H1 (cell line): ENCODE results near the gene MYCBPAP. TPM values are rescaled to one million over a fixed set of nuclear protein-coding genes. Genes with fewer than 3 reads are reported as not detected.

Experiments used
- CTCF ChIA-PET: fragments of 300-600 bp; sonication (Branson Sonifier 250); formaldehyde crosslinking; loops from one replicate; lab custom pipeline; 2021; ENCODE audit not compliant: partially characterized antibody; lab: Charles Lee
- POLR2A ChIA-PET: fragments of 300-600 bp; sonication (Branson Sonifier 250); formaldehyde crosslinking; loops from one replicate; lab custom pipeline; 2021; ENCODE audit warnings: inconsistent platforms; ENCODE audit not compliant: partially characterized antibody; lab: Charles Lee
- DNase-seq, 2 experiments: peaks; one replicate each; pipeline versions ENCODE4 v3.0.0 to v3.0.0-alpha.2; 2010 to 2022; ENCODE audit warnings: low spot score in 2 of 2, low read depth in 1 of 2, mixed read lengths in 1 of 2
- FAIRE-seq: peaks from 2 replicates; lab custom pipeline; 2011; peaks lifted over from hg19 to GRCh38; lab: Jason Lieb, UNC
- H2AFZ ChIP-seq: 2 replicates; pipeline ENCODE4 v1.8.1; 2012; ENCODE audit warnings: low read length, inconsistent platforms
- H2AK5ac ChIP-seq: 2 replicates; pipeline ENCODE4 v1.6.1; 2013; ENCODE audit warnings: low read depth, low read length
- H2BK120ac ChIP-seq: replicated peaks from 2 replicates; pipeline ENCODE3; 2013; ENCODE audit warnings: low read depth, low read length, inconsistent platforms
- H2BK12ac ChIP-seq: 2 replicates; pipeline ENCODE4 v1.6.1; 2013; ENCODE audit warnings: low read depth, low read length
- H2BK15ac ChIP-seq: 2 replicates; pipeline ENCODE4 v1.6.1; 2013; ENCODE audit warnings: low read length
- H2BK20ac ChIP-seq: 2 replicates; pipeline ENCODE4 v1.6.1; 2013; ENCODE audit warnings: low read length
- H2BK5ac ChIP-seq: 2 replicates; pipeline ENCODE4 v1.6.1; 2013; ENCODE audit warnings: low read depth, low read length
- H3K14ac ChIP-seq: 2 replicates; pipeline ENCODE4 v1.6.1; 2013; ENCODE audit warnings: inconsistent platforms; ENCODE audit not compliant: insufficient read length
- H3K18ac ChIP-seq: 2 replicates; pipeline ENCODE4 v1.6.1; 2013; ENCODE audit warnings: low read length; ENCODE audit errors: extremely low read depth
- H3K23ac ChIP-seq: 2 replicates; pipeline ENCODE4 v1.6.1; 2013; ENCODE audit warnings: inconsistent platforms; ENCODE audit not compliant: insufficient read length
- H3K23me2 ChIP-seq: 2 replicates; pipeline ENCODE4 v1.6.1; 2013; ENCODE audit warnings: low read depth, low read length
- H3K27ac ChIP-seq: 2 replicates; pipeline ENCODE4 v1.6.1; 2011; ENCODE audit warnings: low read depth, low read length, inconsistent platforms
- H3K27me3 ChIP-seq, 4 experiments: replicated peaks in 1 of 4; 1 replicate in 1 of 4; 2 replicates in 3 of 4; pipeline versions ENCODE4 v1.6.1 to v1.8.1; 2011 to 2013; ENCODE audit warnings: low read length in 3 of 4, mild to moderate bottlenecking in 3 of 4, inconsistent platforms in 2 of 4, mixed read lengths in 2 of 4, moderate library complexity in 1 of 4; ENCODE audit not compliant: control insufficient read depth in 3 of 4, insufficient read depth in 3 of 4; ENCODE audit errors: extremely low read depth in 1 of 4
- H3K36me3 ChIP-seq, 4 experiments: 2 replicates each; pipeline versions ENCODE4 v1.6.1 to v1.8.1; 2011 to 2013; ENCODE audit warnings: mild to moderate bottlenecking in 4 of 4, low read length in 3 of 4, moderate library complexity in 2 of 4, control low read depth in 1 of 4, inconsistent platforms in 1 of 4; ENCODE audit not compliant: insufficient read depth in 4 of 4, control insufficient read depth in 2 of 4
- H3K4ac ChIP-seq: replicated peaks from 2 replicates; pipeline ENCODE3; 2013; ENCODE audit warnings: low read length, low read depth, mixed read lengths, inconsistent platforms; ENCODE audit not compliant: insufficient read length
- H3K4me1 ChIP-seq, 4 experiments: replicated peaks in 1 of 4; 1 replicate in 1 of 4; 2 replicates in 3 of 4; pipeline versions ENCODE4 v1.6.1 to v1.8.1; 2011 to 2013; ENCODE audit warnings: low read length in 3 of 4, inconsistent platforms in 2 of 4, mixed read lengths in 1 of 4; ENCODE audit not compliant: insufficient read depth in 4 of 4, control insufficient read depth in 3 of 4
- H3K4me2 ChIP-seq, 2 experiments: 2 replicates each; pipeline versions ENCODE4 v1.6.1 to v1.8.1; 2011 to 2013; ENCODE audit warnings: low read depth in 2 of 2, low read length in 2 of 2, control low read depth in 1 of 2, inconsistent platforms in 1 of 2, mild to moderate bottlenecking in 1 of 2; ENCODE audit not compliant: insufficient read depth in 1 of 2
- H3K4me3 ChIP-seq, 4 experiments: fragments of 200-600, 300-600 bp in 1 of 4; sonication (generic), shearing (Covaris generic), sonication (Bioruptor Twin) in 1 of 4; 2 replicates each; pipeline versions ENCODE4 v1.5.1 to v1.8.1; 2011 to 2016; ENCODE audit warnings: low read length in 4 of 4, low read depth in 3 of 4, control low read depth in 2 of 4, inconsistent platforms in 2 of 4, mild to moderate bottlenecking in 2 of 4, mixed read lengths in 1 of 4, moderate library complexity in 1 of 4; ENCODE audit not compliant: insufficient read depth in 2 of 4; ENCODE audit errors: extremely low read depth in 1 of 4
- H3K56ac ChIP-seq: replicated peaks from 2 replicates; pipeline ENCODE3; 2013; ENCODE audit warnings: low read depth, mild to moderate bottlenecking, mixed read lengths, low read length, inconsistent platforms; ENCODE audit not compliant: insufficient read length
- H3K79me1 ChIP-seq: 2 replicates; pipeline ENCODE4 v1.6.1; 2013; ENCODE audit warnings: low read depth, low read length, control low read depth
- H3K79me2 ChIP-seq, 2 experiments: 2 replicates each; pipeline versions ENCODE4 v1.6.1 to v1.8.1; 2012 to 2013; ENCODE audit warnings: low read length in 2 of 2, mild to moderate bottlenecking in 2 of 2, inconsistent platforms in 1 of 2; ENCODE audit not compliant: insufficient read depth in 2 of 2, control insufficient read depth in 1 of 2
- H3K9ac ChIP-seq, 4 experiments: replicated peaks in 1 of 4; 1 replicate in 1 of 4; 2 replicates in 3 of 4; pipeline versions ENCODE4 v1.6.1 to v1.8.1; 2011 to 2013; ENCODE audit warnings: low read depth in 3 of 4, low read length in 3 of 4, control low read depth in 2 of 4, mild to moderate bottlenecking in 2 of 4, moderate library complexity in 2 of 4, inconsistent platforms in 1 of 4; ENCODE audit errors: extremely low read depth in 1 of 4
- H3K9me3 ChIP-seq, 2 experiments: 2 replicates each; pipeline versions ENCODE4 v1.6.1 to v1.8.1; 2012 to 2013; ENCODE audit warnings: mild to moderate bottlenecking in 2 of 2, moderate library complexity in 2 of 2, control low read depth in 1 of 2, inconsistent platforms in 1 of 2, low read depth in 1 of 2, low read length in 1 of 2, mixed read lengths in 1 of 2; ENCODE audit not compliant: insufficient read depth in 2 of 2
- H4K20me1 ChIP-seq, 2 experiments: replicated peaks in 1 of 2; 2 replicates each; pipeline versions ENCODE3 to v1.8.1; 2011 to 2013; ENCODE audit warnings: inconsistent platforms in 2 of 2, low read length in 2 of 2, mild to moderate bottlenecking in 1 of 2; ENCODE audit not compliant: insufficient read depth in 2 of 2, control insufficient read depth in 1 of 2
- H4K5ac ChIP-seq: 2 replicates; pipeline ENCODE4 v1.6.1; 2013; ENCODE audit warnings: low read length, low read depth, mixed read lengths, inconsistent platforms; ENCODE audit not compliant: insufficient read length
- H4K8ac ChIP-seq: 2 replicates; pipeline ENCODE4 v1.8.0; 2013; ENCODE audit warnings: mild to moderate bottlenecking, moderate library complexity, low read length, inconsistent platforms; ENCODE audit not compliant: insufficient read depth; ENCODE audit errors: extremely low read depth
- H4K91ac ChIP-seq: replicated peaks from 2 replicates; pipeline ENCODE3; 2013; ENCODE audit warnings: low read length, mixed read lengths, inconsistent platforms; ENCODE audit not compliant: insufficient read length
- CHD1 ChIP-seq: IDR thresholded peaks from 2 replicates; pipeline ENCODE4 v1.6.1; 2012; ENCODE audit warnings: low read depth, low read length, improper control_type of control experiment
- HDAC6 ChIP-seq: IDR thresholded peaks from one replicate; pipeline ENCODE4 v1.7.1; 2012; ENCODE audit warnings: low read depth, mild to moderate bottlenecking, inconsistent platforms, low read length, moderate library complexity
- KDM4A ChIP-seq: IDR thresholded peaks from one replicate; pipeline ENCODE4 v1.7.1; 2012; ENCODE audit warnings: low read depth, mild to moderate bottlenecking, moderate library complexity, low read length, inconsistent platforms; ENCODE audit not compliant: severe bottlenecking
- SIRT6 ChIP-seq: IDR thresholded peaks from one replicate; pipeline ENCODE4 v1.7.1; 2012; ENCODE audit warnings: low read length, inconsistent platforms
- WGBS, 2 experiments: shearing (Covaris generic) in 1 of 2; methylation state at CpG; one replicate each; pipeline versions ENCODE4 v1.1.6 to v1.1.7; 2013 to 2015; ENCODE audit warnings: low lambda C conversion rate in 2 of 2, mixed read lengths in 2 of 2, inconsistent platforms in 1 of 2, low coverage in 1 of 2, missing lambda C conversion rate in 1 of 2; ENCODE audit not compliant: insufficient replicate concordance in 2 of 2, insufficient coverage in 1 of 2, insufficient read length in 1 of 2; ENCODE audit errors: extremely low coverage in 1 of 2, missing lambda C conversion rate in 1 of 2; 5-methylcytosine and 5-hydroxymethylcytosine counted together
- polyA plus RNA-seq, 7 experiments: library from polyadenylated mRNA; depleted of rRNA in 3 of 7; stranded (reverse) in 5 of 7; unstranded in 2 of 7; fragments of >200 nt in 5 of 7; fragments of 200-250 nt in 2 of 7; gene quantifications; 1 replicate in 5 of 7; 2 replicates in 1 of 7; 4 replicates in 1 of 7; pipeline versions ENCODE4 v1.2.1 to v1.2.3, GENCODE V29; 2011 to 2013; ENCODE audit warnings: missing spikeins in 2 of 7, mixed read lengths in 2 of 7
- total RNA-seq: library from RNA; stranded (reverse); fragmentation: NEBNext Ultra II Directional; extraction: Animal tissue kit (Norgen Biotek cat#: 25700); gene quantifications from 2 replicates; pipeline ENCODE4 v1.2.1, GENCODE V29; 2021

MYCBPAP gene
- total and polyA plus RNA-seq, 2 of the 8 experiments (the other 6 are each of a cell fraction or from before 2014, with no cell fraction given) = 0.89 to 3.3 TPM

DNA sequence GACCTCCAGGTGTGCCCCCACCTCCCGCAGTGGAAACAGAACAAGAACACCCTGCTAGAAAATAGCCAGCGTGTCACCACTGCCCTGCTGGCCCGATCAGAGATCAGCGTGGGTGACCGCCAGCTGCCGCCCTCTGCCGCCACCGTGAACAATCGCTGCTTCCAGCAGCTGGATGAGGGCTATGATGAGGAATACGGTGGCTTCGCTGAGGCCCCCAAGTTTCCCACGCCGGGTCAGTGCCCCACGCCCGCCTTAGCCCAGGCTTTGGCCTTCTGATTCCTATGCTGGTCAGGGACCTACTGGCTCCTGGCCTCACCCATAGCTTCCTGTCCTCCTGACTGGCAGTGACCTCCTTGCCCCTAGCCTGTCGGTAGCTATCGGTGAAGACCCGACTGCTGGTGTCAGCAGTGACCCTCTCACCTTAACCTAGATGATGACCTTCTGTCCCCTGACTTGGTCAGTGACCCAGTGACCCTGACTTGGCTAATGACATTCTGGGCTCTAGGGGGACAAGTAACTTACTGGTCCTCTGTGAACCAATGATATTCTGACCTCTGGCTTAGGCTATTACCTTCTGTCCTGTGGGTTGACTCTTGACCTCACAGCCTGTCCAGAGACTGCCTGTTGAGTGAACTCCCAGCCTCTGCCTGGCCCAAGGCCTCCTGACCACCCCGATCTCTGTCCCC lies 41.2 kb downstream of the MYCBPAP start:
- Histone ChIP-seq H3K4ac (no peak overlapping the region), H3K23me2 (no peaks in the 10 kb centered on the region), H3K4me2 (no peak overlapping the region), H3K18ac (no peak overlapping the region), H3K79me2 (no peaks in the 10 kb centered on the region), H2AK5ac (peak overlapping the region; percentile 44; the same call in 1 of the 2 replicates), H4K20me1 (no peaks in the 10 kb centered on the region), H4K91ac (peak overlapping the region; percentile 47), H2BK120ac (no peak overlapping the region), H3K36me3 (no peaks in the 10 kb centered on the region), H4K8ac (no peak overlapping the region), H3K9me3 (no peaks in the 10 kb centered on the region), H2AFZ (no peak overlapping the region), H3K27me3 (no peaks in the 10 kb centered on the region), H2BK20ac (no peak overlapping the region), H3K14ac (no peak overlapping the region), H2BK5ac (no peak overlapping the region), H3K4me3 (no peak overlapping the region), H3K23ac (no peak overlapping the region), H3K9ac (no peak overlapping the region), H3K4me1 (peaks cover 3 to 12% (median 6%) of the 10 kb centered on the region in 4 experiments), H3K27ac (no peak overlapping the region), H3K79me1 (no peaks in the 10 kb centered on the region)
- ChIA-PET CTCF (interaction anchor here (0.6 to 12.4 kb wide), 29 partner anchors 11 to 293 kb away, joined by 3 to 404 read pairs (median 7); partner anchors contain the start of genes CACNA1G and WFIKKN2), POLR2A (interaction anchor here (0.6 to 1.7 kb wide), 5 partner anchors 7 to 421 kb away, joined by 3 to 6 read pairs (median 4); partner anchors contain the start of gene TOB1)
- DNase-seq = no peak
- no peak for TF ChIP-seq HDAC6
- TF ChIP-seq CHD1 = no peak
- TF ChIP-seq KDM4A = no peak
- TF ChIP-seq SIRT6 = no peak
- TF ChIP-seq, all 59 proteins: peak for 0
- H3K56ac ChIP-seq = no peak overlapping the region
- H2BK12ac ChIP-seq = no peak overlapping the region
- no peak overlapping the region for H4K5ac ChIP-seq
- FAIRE-seq = no peak
- 0 out of 2 replicates have a peak overlapping the region, but pooled peaks have one; percentile 72 for H2BK15ac ChIP-seq
- 92% methylated on average over 18 of the region's 19 CpGs; no CpG with 5 or more reads in 1 of the 2 experiments for WGBS, 2 experiments
